OCI-LY3 (cell line): ENCODE results near the gene GABRB2.

ENCODE experiments used
- H2AFZ ChIP-seq: fragments of 200-600, 300-600 bp; shearing (Covaris generic); 2 replicates; pipeline ENCODE4 v1.6.0; 2014; ENCODE audit warnings: antibody characterized with exemption, low read depth, low read length
- H3K27ac ChIP-seq: fragments of 200-600, 300-600 bp; sonication (generic); 2 replicates; pipeline ENCODE4 v1.5.1; 2014; ENCODE audit warnings: mild to moderate bottlenecking, low read length, moderate library complexity, mixed read lengths
- H3K27me3 ChIP-seq: fragments of 200-600, 300-600 bp; sonication (generic); 2 replicates; pipeline ENCODE4 v1.6.1; 2014; ENCODE audit warnings: low read depth, low read length, mixed read lengths
- H3K36me3 ChIP-seq: fragments of 200-600, 300-600 bp; sonication (generic); replicated peaks from 2 replicates; pipeline ENCODE3; 2014; ENCODE audit warnings: low read depth, low read length, mixed read lengths
- H3K4me1 ChIP-seq: fragments of 300-600, 200-600 bp; sonication (generic); 2 replicates; pipeline ENCODE4 v1.6.1; 2014; ENCODE audit warnings: low read length, mixed read lengths
- H3K4me2 ChIP-seq: fragments of 200-600, 300-600 bp; sonication (generic); 2 replicates; pipeline ENCODE4 v1.6.1; 2014; ENCODE audit warnings: low read length, mixed read lengths
- H3K4me3 ChIP-seq: fragments of 300-600, 200-600 bp; sonication (generic); 2 replicates; pipeline ENCODE4 v1.5.1; 2014; ENCODE audit warnings: antibody characterized with exemption, mild to moderate bottlenecking, low read length, moderate library complexity
- H3K79me2 ChIP-seq: fragments of 300-600, 200-600 bp; shearing (Covaris generic); 2 replicates; pipeline ENCODE4 v1.6.1; 2014; ENCODE audit warnings: mild to moderate bottlenecking, low read length, mixed read lengths
- H3K9ac ChIP-seq: fragments of 300-600, 200-600 bp; shearing (Covaris generic); 2 replicates; pipeline ENCODE4 v1.6.0; 2014; ENCODE audit warnings: mild to moderate bottlenecking, low read length, moderate library complexity
- H3K9me3 ChIP-seq: fragments of 200-600, 300-600 bp; shearing (Covaris generic); 2 replicates; pipeline ENCODE4 v1.6.1; 2014; ENCODE audit warnings: low read length, mixed read lengths; ENCODE audit not compliant: insufficient read depth
- H4K20me1 ChIP-seq: fragments of 200-600, 300-600 bp; sonication (generic); 2 replicates; pipeline ENCODE4 v1.6.1; 2016; ENCODE audit warnings: low read length, mixed read lengths; ENCODE audit not compliant: insufficient read depth
- EZH2phosphoT487 ChIP-seq: fragments of 200-600 bp; shearing (Covaris generic); IDR thresholded peaks from 2 replicates; pipeline ENCODE4 v1.6.1; 2018; ENCODE audit warnings: antibody characterized with exemption, mixed run types, low read depth
- TF ChIP-seq, protein P1 (sequence below): fragments of 200-600, 300-600 bp; sonication (generic); IDR thresholded peaks from 2 replicates; pipeline ENCODE4 v1.5.1; 2014; ENCODE audit warnings: antibody characterized with exemption, low read length, low read depth

GABRB2 gene

GRCh38 chr5:161421067-161421466 is 125.5 kb downstream of the GABRB2 start:
- Histone ChIP-seq H3K27me3 (no peaks in the 10 kb centered on the region), H3K9ac (no peak overlapping the region), H3K4me1 (no peaks in the 10 kb centered on the region), H3K36me3 (no peaks in the 10 kb centered on the region), H3K79me2 (no peaks in the 10 kb centered on the region), H3K4me3 (no peak overlapping the region), H2AFZ (no peak overlapping the region), H3K4me2 (no peak overlapping the region), H3K27ac (no peak overlapping the region), H3K9me3 (no peaks in the 10 kb centered on the region), H4K20me1 (no peaks in the 10 kb centered on the region)
- TF ChIP-seq, protein P1, sequence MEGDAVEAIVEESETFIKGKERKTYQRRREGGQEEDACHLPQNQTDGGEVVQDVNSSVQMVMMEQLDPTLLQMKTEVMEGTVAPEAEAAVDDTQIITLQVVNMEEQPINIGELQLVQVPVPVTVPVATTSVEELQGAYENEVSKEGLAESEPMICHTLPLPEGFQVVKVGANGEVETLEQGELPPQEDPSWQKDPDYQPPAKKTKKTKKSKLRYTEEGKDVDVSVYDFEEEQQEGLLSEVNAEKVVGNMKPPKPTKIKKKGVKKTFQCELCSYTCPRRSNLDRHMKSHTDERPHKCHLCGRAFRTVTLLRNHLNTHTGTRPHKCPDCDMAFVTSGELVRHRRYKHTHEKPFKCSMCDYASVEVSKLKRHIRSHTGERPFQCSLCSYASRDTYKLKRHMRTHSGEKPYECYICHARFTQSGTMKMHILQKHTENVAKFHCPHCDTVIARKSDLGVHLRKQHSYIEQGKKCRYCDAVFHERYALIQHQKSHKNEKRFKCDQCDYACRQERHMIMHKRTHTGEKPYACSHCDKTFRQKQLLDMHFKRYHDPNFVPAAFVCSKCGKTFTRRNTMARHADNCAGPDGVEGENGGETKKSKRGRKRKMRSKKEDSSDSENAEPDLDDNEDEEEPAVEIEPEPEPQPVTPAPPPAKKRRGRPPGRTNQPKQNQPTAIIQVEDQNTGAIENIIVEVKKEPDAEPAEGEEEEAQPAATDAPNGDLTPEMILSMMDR = no peak
- TF ChIP-seq EZH2phosphoT487 = no peak

DNA sequence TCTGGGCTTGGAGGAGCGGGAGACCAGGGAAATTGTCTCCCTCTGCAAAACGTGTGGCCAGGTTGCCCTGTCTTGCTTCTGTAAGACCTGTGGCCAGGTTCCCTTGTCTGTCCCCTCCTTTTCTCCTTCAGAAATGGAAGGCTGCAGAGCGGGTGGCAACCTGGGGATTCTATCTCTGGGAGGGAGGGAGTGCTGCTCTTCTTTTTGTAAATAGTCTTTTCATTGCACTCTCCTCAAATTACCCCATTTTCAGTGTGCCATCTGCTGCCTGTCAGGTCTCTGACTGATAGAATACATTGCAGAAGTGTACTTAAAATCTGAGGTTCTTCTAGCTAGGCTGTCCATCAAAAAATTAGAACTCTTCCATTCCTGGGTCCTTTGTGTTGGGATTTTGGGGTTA is 126.0 kb downstream of the GABRB2 start:
- H3K27me3 ChIP-seq = no peaks in the 10 kb centered on the region
- H3K9me3 ChIP-seq = no peaks in the 10 kb centered on the region
- no peaks in the 10 kb centered on the region for H3K79me2 ChIP-seq
- H3K4me1 ChIP-seq = no peaks in the 10 kb centered on the region
- no peak overlapping the region for H3K4me2 ChIP-seq
- TF ChIP-seq, protein P1 = no peak
- TF ChIP-seq EZH2phosphoT487 = no peak
- no peak overlapping the region for H2AFZ ChIP-seq
- H3K4me3 ChIP-seq = no peak overlapping the region
- H3K27ac ChIP-seq = no peak overlapping the region
- H3K36me3 ChIP-seq = no peaks in the 10 kb centered on the region
- H3K9ac ChIP-seq = no peak overlapping the region
- no peaks in the 10 kb centered on the region for H4K20me1 ChIP-seq

- no peaks in the 10 kb centered on the region for H3K27me3 ChIP-seq
- H4K20me1 ChIP-seq = no peaks in the 10 kb centered on the region
- no peaks in the 10 kb centered on the region for H3K4me1 ChIP-seq
- no peaks in the 10 kb centered on the region for H3K79me2 ChIP-seq
- no peak overlapping the region for H3K4me2 ChIP-seq
- H3K27ac ChIP-seq = no peak overlapping the region
- H3K9me3 ChIP-seq = no peaks in the 10 kb centered on the region
- no peak overlapping the region for H3K4me3 ChIP-seq
- TF ChIP-seq EZH2phosphoT487 = no peak
- TF ChIP-seq, protein P1 = no peak
- H3K9ac ChIP-seq = no peak overlapping the region
- H3K36me3 ChIP-seq = no peaks in the 10 kb centered on the region
- no peak overlapping the region for H2AFZ ChIP-seq
These were observed 131.6 kb downstream of the GABRB2 start for GRCh38 chr5:161414896-161415295.

GRCh38 chr5:161414037-161414436 is 132.5 kb downstream of the GABRB2 start:
- Histone ChIP-seq H3K4me2 (no peak overlapping the region), H3K36me3 (no peaks in the 10 kb centered on the region), H4K20me1 (no peaks in the 10 kb centered on the region), H3K79me2 (no peaks in the 10 kb centered on the region), H3K27me3 (no peaks in the 10 kb centered on the region), H3K9ac (no peak overlapping the region), H3K4me3 (no peak overlapping the region), H2AFZ (no peak overlapping the region), H3K27ac (no peak overlapping the region), H3K9me3 (no peaks in the 10 kb centered on the region), H3K4me1 (no peaks in the 10 kb centered on the region)
- TF ChIP-seq, protein P1 = no peak
- no peak for TF ChIP-seq EZH2phosphoT487
